GM18526 (cell line): ENCODE data around the gene SLC44A3.

ENCODE experiments used
- POLR2A ChIP-seq: IDR thresholded peaks from 3 replicates; pipeline ENCODE4 v1.6.1; 2011; ENCODE audit not compliant: insufficient read length; ENCODE audit errors: extremely low read depth

The SLC44A3 gene

DNA sequence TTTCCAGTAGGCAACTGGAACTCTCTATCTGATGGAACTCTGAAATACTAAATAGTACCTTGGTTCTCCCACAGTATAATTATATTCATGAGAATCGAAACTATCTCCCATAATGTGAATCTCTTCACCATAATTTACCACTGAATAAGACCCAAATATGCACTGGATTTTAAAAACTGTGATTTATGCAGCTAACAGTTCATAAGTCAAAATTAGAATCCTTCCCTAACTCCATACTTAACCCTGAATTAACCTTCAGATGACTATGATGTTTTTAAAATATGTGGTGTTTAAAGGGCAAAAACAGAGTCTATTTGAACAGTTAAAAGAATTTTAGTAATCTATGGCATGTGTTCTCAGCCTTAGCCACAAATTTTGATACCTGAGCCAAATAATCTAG is 22.9 kb upstream of the SLC44A3 start:
- TF ChIP-seq POLR2A = no peak

GRCh38 chr1:94798054-94798453 is 22.1 kb upstream of the SLC44A3 start:
- no peak for TF ChIP-seq POLR2A

GRCh38 chr1:94798462-94798861 is 21.7 kb upstream of the SLC44A3 start:
- TF ChIP-seq POLR2A = no peak

GRCh38 chr1:94799206-94799605 is 21.0 kb upstream of the SLC44A3 start:
- TF ChIP-seq POLR2A = no peak

DNA sequence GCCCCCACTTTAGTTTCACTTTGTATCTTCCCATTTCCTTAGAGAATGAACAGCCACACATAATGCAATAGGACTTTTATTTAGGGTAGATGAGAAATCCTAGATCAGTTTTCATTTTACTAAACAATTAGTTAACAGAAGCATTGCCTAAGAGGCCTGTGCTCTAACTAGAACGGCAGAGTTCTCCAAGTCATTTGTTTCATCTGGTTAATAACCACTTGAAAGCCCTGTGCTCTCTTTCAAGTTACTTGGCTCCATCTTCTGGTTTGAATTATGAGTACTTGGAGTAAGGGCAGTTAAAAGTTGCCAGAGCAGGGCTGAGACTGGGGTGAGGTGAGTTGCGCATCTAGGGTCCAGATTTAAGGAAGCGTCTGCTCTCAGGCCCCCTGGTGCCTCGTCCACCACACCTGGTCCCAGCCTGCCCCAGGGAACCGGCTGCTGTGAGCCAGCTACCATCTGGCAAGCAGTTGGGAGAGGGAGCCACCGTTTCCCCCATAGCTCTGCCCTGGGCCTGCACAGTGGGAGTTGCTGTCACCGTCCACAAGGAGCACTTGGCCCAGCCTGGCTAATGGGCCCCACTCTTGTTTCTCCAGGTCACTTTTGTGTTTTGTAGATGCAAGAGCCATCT is 18.1 kb upstream of the SLC44A3 start:
- TF ChIP-seq POLR2A = no peak

DNA sequence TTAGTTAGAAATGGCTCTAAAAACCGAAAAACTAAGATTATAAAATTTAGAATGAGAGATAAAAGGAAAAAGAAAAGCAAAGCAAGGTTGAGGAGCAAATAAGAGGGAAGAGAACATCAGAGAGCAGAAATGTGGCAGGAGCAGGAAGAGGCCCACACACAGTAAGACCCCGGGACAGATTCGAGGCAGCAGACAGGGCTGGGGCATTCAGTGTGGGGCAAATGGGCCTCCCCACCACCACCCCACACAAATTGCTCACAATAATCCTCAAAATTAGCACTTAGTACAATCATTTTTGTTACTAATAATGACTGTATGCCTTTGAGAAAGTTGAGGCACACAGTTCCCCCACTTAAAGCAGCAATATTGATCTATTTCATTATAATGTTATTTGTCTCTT is 17.1 kb upstream of the SLC44A3 start:
- no peak for TF ChIP-seq POLR2A

DNA sequence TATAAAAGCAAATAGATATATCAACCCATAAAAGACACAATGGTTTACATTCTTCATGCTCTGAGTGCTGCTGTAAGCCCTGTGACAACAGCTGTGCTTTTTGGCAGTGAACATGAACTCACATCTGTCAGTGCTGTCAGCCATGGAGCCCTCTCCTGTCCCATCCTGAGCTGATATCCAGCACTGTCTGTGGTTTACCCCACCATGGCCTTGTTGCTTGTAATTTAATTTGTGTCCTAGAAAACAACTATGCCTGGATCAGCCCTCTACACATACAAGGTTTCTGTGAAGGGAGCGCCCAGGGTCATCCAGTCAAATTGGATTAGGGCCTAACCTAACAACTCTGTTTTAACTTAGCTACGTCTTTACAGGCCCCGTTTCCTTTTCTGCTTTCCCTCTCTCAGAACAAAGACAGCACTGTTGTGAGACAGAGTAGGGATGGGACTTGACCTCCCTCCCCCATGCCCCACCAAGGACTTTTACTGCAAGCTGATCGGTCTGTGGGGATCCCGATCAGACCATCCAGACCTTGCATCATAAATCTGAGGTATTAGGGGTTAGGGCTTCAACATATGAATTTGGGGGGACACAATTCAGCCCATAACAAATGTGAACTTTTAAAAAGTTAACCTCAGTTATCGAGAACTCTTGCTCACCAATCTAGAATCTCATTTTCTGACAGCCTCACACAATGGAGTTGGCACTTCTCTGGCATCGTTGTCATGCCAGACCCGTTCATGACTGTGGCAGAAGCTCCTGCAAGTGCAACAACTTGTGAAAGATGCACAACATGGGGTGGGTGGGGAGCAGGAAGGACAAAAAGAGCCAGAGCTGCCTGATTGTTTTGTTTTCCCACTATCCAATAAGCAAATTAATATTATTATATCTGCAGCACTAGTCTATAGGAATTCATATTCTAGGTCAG is 16.4 kb upstream of the SLC44A3 start:
- no peak for TF ChIP-seq POLR2A

GRCh38 chr1:94804442-94804837 is 15.7 kb upstream of the SLC44A3 start:
- no peak for TF ChIP-seq POLR2A

DNA sequence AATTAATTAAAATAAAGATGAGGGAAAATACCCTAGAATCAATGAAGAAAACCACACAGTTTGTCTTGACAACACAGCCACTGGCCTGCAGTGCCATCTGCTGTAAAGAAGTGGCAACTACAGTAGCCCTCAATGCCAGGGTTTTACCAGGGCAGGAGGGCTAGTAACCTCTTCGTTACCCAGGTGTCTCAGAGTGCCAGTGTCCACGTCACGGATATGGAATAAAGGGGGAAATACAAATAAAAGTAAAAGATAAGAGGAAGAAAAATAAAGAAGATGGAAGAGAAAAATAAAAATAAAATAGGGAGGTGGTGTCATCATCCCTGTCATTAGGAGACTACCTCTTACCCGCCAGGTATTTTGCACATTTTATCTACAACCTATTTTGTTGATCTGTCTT is 14.2 kb upstream of the SLC44A3 start:
- no peak for TF ChIP-seq POLR2A

DNA sequence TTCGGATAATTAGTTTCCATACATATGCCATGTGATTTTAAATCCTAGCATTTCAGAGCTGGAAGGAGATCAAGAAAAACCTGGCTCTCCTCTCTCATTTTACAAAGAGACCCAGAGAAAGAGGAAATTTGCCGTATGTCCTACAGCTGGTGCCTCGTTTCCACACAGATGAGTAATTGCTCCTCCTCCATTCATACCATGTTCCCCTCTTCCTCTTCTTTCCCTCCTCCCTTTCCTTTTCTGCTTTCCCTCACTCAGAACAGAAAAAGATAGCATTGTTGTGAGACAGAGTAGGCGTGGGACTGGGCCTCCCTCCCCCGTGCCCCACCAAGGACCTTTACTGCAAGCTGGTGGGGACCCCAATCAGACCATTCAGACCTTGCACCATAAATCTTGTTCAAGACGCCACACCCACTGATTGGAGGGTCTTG is 13.7 kb upstream of the SLC44A3 start:
- TF ChIP-seq POLR2A = no peak

DNA sequence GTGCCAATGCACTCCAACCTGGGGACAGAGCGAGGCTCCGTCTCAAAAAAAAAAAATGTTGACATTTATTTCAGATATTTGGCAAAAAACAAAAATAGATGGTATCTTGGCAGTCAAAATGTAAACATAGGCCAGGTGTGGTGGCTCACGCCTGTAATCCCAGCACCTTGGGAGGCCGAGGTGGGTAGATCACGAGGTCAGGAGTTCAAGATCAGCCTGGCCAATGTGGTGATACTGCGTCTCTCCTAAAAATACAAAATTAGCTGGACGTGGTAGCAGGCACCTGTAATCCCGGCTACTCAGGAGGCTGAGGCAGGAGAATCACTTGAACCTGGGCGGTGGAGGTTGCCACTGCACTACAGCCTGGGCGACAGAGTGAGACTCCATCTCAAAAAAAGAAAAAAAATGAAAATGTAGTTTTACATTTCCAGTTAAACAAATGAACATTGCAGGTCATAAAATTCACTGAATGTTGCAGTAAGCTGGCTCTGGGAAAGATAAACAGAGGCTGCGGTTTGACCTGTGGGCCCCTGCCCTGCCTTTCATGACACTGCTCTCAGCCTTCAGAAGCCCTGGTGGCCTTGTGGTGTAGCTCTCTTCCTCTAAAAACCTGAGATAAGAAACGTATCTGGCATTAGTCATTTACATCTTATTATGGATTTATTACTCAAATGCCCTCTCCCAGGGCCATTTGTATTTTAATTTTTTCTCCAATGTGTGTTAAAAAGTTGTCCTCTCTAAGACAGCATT is 12.2 kb upstream of the SLC44A3 start:
- no peak for TF ChIP-seq POLR2A

- no peak for TF ChIP-seq POLR2A
Measured at GRCh38 chr1:94808669-94809068, 11.5 kb upstream of the SLC44A3 start.

DNA sequence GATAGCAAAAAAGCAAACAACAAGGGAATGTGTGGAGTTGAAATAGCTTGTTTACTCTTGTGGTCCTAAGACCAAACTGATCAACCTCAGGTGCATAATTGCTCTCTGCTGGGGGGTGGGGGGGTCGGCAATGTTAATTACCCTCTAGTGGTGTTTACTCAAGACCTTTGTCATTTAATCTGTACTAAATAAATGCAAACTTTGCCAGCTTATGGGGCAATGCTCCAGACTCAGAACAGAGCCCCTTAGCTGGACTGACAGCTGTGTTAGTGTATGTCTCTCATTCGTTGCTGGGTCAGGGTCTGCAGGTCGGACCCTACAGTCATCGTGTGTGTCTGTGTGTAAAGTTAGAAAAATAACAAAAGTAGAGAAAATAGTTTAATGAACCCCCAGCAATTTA is 7.2 kb upstream of the SLC44A3 start:
- TF ChIP-seq POLR2A = no peak

DNA sequence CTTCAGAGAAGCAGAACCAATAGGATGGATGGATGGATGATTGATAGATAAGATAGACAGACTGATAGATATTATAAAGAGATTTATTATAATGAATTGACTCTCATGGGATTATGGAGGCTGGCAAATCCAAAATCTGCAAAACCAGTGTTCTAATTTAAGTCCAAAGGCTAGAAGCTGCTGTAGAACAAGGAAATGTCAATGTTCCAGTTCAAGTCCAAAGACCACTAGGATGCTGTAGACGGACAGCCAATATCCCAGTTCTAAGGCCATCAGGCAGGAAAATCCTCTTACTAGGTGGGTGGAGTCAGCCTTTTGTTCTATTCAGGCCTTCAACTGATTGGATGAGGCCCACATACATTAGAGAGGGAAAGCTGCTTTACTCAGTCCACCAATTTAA is 4.1 kb upstream of the SLC44A3 start:
- no peak for TF ChIP-seq POLR2A

GRCh38 chr1:94817712-94818111 is 2.4 kb upstream of the SLC44A3 start:
- TF ChIP-seq POLR2A = no peak
